ENCODE data around the gene SATB2. TPM values are rescaled to one million over a fixed set of nuclear protein-coding genes. Genes with fewer than 3 reads are reported as not detected.

The SATB2 gene
- polyA plus RNA-seq, 1 donor from 2014 or later = 0.21 TPM

- Histone ChIP-seq H3K4me3 (ENCODE audit: low read length) (no peak overlapping the region), H4K20me1 (ENCODE audit: insufficient read depth) (no peaks in the 10 kb centered on the region), H3K9ac (ENCODE audit: low read length) (no peak overlapping the region), H3K9me2 (ENCODE audit: insufficient read depth, low read length) (no peaks in the 10 kb centered on the region), H3K27ac (ENCODE audit: low read length) (no peak overlapping the region), H2AFZ (ENCODE audit: low read depth, low read length) (no peak overlapping the region), H3F3A (ENCODE audit: insufficient read depth, low read length, poor library complexity, severe bottlenecking) (no peaks in the 10 kb centered on the region), H3K79me2 (replicated peaks; ENCODE audit: insufficient read depth, low read length) (no peaks in the 10 kb centered on the region), H3K4me2 (ENCODE audit: low read length) (no peak overlapping the region), H3K27me3 (ENCODE audit: insufficient read depth, low read depth, low read length) (no peaks in the 10 kb centered on the region), H3K9me3 (ENCODE audit: low read length) (no peaks in the 10 kb centered on the region), H3K36me3 (ENCODE audit: insufficient read depth, low read length) (no peaks in the 10 kb centered on the region)
- TF ChIP-seq TAF1 (IDR thresholded peaks at IDR 0.05; ENCODE audit: low read depth) (no peak), EZH2 (IDR thresholded peaks at IDR 0.05; ENCODE audit: borderline replicate concordance, insufficient read depth, low read length, poor library complexity, severe bottlenecking) (no peak), POLR2AphosphoS5 (IDR thresholded peaks at IDR 0.05) (no peak), SMC3 (conservative IDR thresholded peaks at IDR 0.05; ENCODE audit: poor library complexity) (no peak), REST (IDR thresholded peaks at IDR 0.05; ENCODE audit: borderline replicate concordance) (no peak), MXI1 (conservative IDR thresholded peaks at IDR 0.05; ENCODE audit: poor library complexity, severe bottlenecking) (no peak), CTCF (IDR thresholded peaks at IDR 0.05; ENCODE audit: poor library complexity, severe bottlenecking) (no peak), EP300 (conservative IDR thresholded peaks at IDR 0.05; ENCODE audit: poor library complexity, severe bottlenecking) (no peak), RAD21 (conservative IDR thresholded peaks at IDR 0.05) (no peak)
Observed at GRCh38 chr2:199378948-199379650, 78.6 kb downstream of the SATB2 start.

- H3K9me2 ChIP-seq (ENCODE audit: insufficient read depth, low read length) = no peaks in the 10 kb centered on the region
- no peaks in the 10 kb centered on the region for H3K27me3 ChIP-seq (ENCODE audit: insufficient read depth, low read depth, low read length)
- H3F3A ChIP-seq (ENCODE audit: insufficient read depth, low read length, poor library complexity, severe bottlenecking) = no peaks in the 10 kb centered on the region
- H3K4me2 ChIP-seq (ENCODE audit: low read length) = no peak overlapping the region
- no peak overlapping the region for H2AFZ ChIP-seq (ENCODE audit: low read depth, low read length)
- no peak for TF ChIP-seq EZH2 (IDR thresholded peaks at IDR 0.05; ENCODE audit: borderline replicate concordance, insufficient read depth, low read length, poor library complexity, severe bottlenecking)
- TF ChIP-seq TAF1 (IDR thresholded peaks at IDR 0.05; ENCODE audit: low read depth) = no peak
- no peak for TF ChIP-seq RAD21 (conservative IDR thresholded peaks at IDR 0.05)
- no peak for TF ChIP-seq REST (IDR thresholded peaks at IDR 0.05; ENCODE audit: borderline replicate concordance)
- no peak for TF ChIP-seq POLR2AphosphoS5 (IDR thresholded peaks at IDR 0.05)
- TF ChIP-seq EP300 (conservative IDR thresholded peaks at IDR 0.05; ENCODE audit: poor library complexity, severe bottlenecking) = no peak
- no peak for TF ChIP-seq CTCF (IDR thresholded peaks at IDR 0.05; ENCODE audit: poor library complexity, severe bottlenecking)
- no peak for TF ChIP-seq MXI1 (conservative IDR thresholded peaks at IDR 0.05; ENCODE audit: poor library complexity, severe bottlenecking)
- TF ChIP-seq SMC3 (conservative IDR thresholded peaks at IDR 0.05; ENCODE audit: poor library complexity) = no peak
- H3K9me3 ChIP-seq (ENCODE audit: low read length) = no peaks in the 10 kb centered on the region
- H3K4me3 ChIP-seq (ENCODE audit: low read length) = no peak overlapping the region
- H3K79me2 ChIP-seq (replicated peaks; ENCODE audit: insufficient read depth, low read length) = no peaks in the 10 kb centered on the region
- H3K9ac ChIP-seq (ENCODE audit: low read length) = no peak overlapping the region
- no peaks in the 10 kb centered on the region for H4K20me1 ChIP-seq (ENCODE audit: insufficient read depth)
- H3K27ac ChIP-seq (ENCODE audit: low read length) = no peak overlapping the region
- H3K36me3 ChIP-seq (ENCODE audit: insufficient read depth, low read length) = no peaks in the 10 kb centered on the region
Observed at GRCh38 chr2:199370150-199370780, 87.5 kb downstream of the SATB2 start.
